ENCODE data around the gene EPHA7.

- TF ChIP-seq, protein P1, sequence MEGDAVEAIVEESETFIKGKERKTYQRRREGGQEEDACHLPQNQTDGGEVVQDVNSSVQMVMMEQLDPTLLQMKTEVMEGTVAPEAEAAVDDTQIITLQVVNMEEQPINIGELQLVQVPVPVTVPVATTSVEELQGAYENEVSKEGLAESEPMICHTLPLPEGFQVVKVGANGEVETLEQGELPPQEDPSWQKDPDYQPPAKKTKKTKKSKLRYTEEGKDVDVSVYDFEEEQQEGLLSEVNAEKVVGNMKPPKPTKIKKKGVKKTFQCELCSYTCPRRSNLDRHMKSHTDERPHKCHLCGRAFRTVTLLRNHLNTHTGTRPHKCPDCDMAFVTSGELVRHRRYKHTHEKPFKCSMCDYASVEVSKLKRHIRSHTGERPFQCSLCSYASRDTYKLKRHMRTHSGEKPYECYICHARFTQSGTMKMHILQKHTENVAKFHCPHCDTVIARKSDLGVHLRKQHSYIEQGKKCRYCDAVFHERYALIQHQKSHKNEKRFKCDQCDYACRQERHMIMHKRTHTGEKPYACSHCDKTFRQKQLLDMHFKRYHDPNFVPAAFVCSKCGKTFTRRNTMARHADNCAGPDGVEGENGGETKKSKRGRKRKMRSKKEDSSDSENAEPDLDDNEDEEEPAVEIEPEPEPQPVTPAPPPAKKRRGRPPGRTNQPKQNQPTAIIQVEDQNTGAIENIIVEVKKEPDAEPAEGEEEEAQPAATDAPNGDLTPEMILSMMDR (IDR thresholded peaks at IDR 0.05; ENCODE audit: low read depth, low read length): no peak
- TF ChIP-seq EZH2phosphoT487 (IDR thresholded peaks at IDR 0.05; ENCODE audit: low read depth): no peak
Observed at GRCh38 chr6:93235775-93236174, 183.6 kb downstream of the EPHA7 start.

All from OCI-LY3 (cell line).